Astrocyte (in vitro differentiated cells and primary cell): ENCODE measurements around the gene ARHGAP26. TPM values are rescaled to one million over a fixed set of nuclear protein-coding genes. Genes with fewer than 3 reads are reported as not detected.

ENCODE experiments used
- DNase-seq: peaks from one replicate; pipeline ENCODE4 v3.0.0-alpha.2; 2010; ENCODE audit warnings: low read depth
- FAIRE-seq: peaks from 2 replicates; lab custom pipeline; 2011; peaks lifted over from hg19 to GRCh38; lab: Jason Lieb, UNC
- H2AFZ ChIP-seq: 2 replicates; pipeline ENCODE4 v1.6.0; 2012; ENCODE audit warnings: low read depth, low read length, inconsistent platforms
- H3K27ac ChIP-seq: 2 replicates; pipeline ENCODE4 v1.5.1; 2011; ENCODE audit warnings: low read depth, low read length, inconsistent platforms
- H3K27me3 ChIP-seq: 2 replicates; pipeline ENCODE4 v1.6.0; 2011; ENCODE audit warnings: low read length, inconsistent platforms; ENCODE audit not compliant: insufficient read depth
- H3K36me3 ChIP-seq: 2 replicates; pipeline ENCODE4 v1.5.1; 2011; ENCODE audit warnings: low read length, inconsistent platforms; ENCODE audit not compliant: insufficient read depth
- H3K4me1 ChIP-seq: 2 replicates; pipeline ENCODE4 v1.5.1; 2011; ENCODE audit warnings: low read length, inconsistent platforms; ENCODE audit not compliant: insufficient read depth
- H3K4me2 ChIP-seq: 2 replicates; pipeline ENCODE4 v1.6.0; 2012; ENCODE audit warnings: low read length, inconsistent platforms
- H3K4me3 ChIP-seq: 2 replicates; pipeline ENCODE4 v1.5.1; 2011; ENCODE audit warnings: low read depth, mild to moderate bottlenecking, low read length, inconsistent platforms; ENCODE audit not compliant: insufficient read depth
- H3K79me2 ChIP-seq: 2 replicates; pipeline ENCODE4 v1.6.0; 2012; ENCODE audit warnings: mild to moderate bottlenecking, low read length, inconsistent platforms; ENCODE audit not compliant: insufficient read depth
- H3K9ac ChIP-seq: 2 replicates; pipeline ENCODE4 v1.6.0; 2012; ENCODE audit warnings: mild to moderate bottlenecking, low read length, inconsistent platforms
- H3K9me3 ChIP-seq: 2 replicates; pipeline ENCODE4 v1.5.1; 2012; ENCODE audit warnings: low read depth, mild to moderate bottlenecking, low read length, inconsistent platforms; ENCODE audit not compliant: insufficient read depth
- H4K20me1 ChIP-seq: 2 replicates; pipeline ENCODE4 v1.6.0; 2012; ENCODE audit warnings: low read length, inconsistent platforms; ENCODE audit not compliant: insufficient read depth
- H3K27ac Mint-ChIP-seq: one replicate; pipeline ENCODE4 v1.8.0; 2021; ENCODE audit warnings: mild to moderate bottlenecking, mixed read lengths; ENCODE audit not compliant: unreplicated experiment
- H3K27me3 Mint-ChIP-seq: one replicate; pipeline ENCODE4 v1.8.0; 2021; ENCODE audit warnings: low read depth, mixed read lengths; ENCODE audit not compliant: unreplicated experiment
- H3K36me3 Mint-ChIP-seq: one replicate; pipeline ENCODE4 v1.8.0; 2021; ENCODE audit warnings: low read depth, mixed read lengths; ENCODE audit not compliant: unreplicated experiment
- H3K4me1 Mint-ChIP-seq: one replicate; pipeline ENCODE4 v1.8.0; 2021; ENCODE audit warnings: low read depth, mixed read lengths; ENCODE audit not compliant: unreplicated experiment
- H3K4me3 Mint-ChIP-seq: one replicate; pipeline ENCODE4 v1.8.0; 2021; ENCODE audit warnings: mild to moderate bottlenecking, moderate library complexity, mixed read lengths; ENCODE audit not compliant: unreplicated experiment
- H3K9me3 Mint-ChIP-seq: one replicate; pipeline ENCODE4 v1.8.0; 2021; ENCODE audit warnings: mild to moderate bottlenecking, mixed read lengths; ENCODE audit not compliant: unreplicated experiment
- EZH2 ChIP-seq: IDR thresholded peaks from 2 replicates; pipeline ENCODE4 v1.6.1; 2012; ENCODE audit warnings: mild to moderate bottlenecking, low read length, inconsistent platforms; ENCODE audit not compliant: insufficient read depth
- total RNA-seq: library from RNA; stranded (reverse); gene quantifications from 2 replicates; pipeline ENCODE4 v1.2.1, GENCODE V29; 2021
- TF ChIP-seq, protein P1 (sequence below): IDR thresholded peaks from 2 replicates; pipeline ENCODE4 v1.5.1; 2011; ENCODE audit warnings: low read depth, mild to moderate bottlenecking, inconsistent platforms, low read length, moderate library complexity; ENCODE audit not compliant: insufficient read depth

The ARHGAP26 gene
- total RNA-seq, 1 donor from 2014 or later = 5.6 TPM

DNA sequence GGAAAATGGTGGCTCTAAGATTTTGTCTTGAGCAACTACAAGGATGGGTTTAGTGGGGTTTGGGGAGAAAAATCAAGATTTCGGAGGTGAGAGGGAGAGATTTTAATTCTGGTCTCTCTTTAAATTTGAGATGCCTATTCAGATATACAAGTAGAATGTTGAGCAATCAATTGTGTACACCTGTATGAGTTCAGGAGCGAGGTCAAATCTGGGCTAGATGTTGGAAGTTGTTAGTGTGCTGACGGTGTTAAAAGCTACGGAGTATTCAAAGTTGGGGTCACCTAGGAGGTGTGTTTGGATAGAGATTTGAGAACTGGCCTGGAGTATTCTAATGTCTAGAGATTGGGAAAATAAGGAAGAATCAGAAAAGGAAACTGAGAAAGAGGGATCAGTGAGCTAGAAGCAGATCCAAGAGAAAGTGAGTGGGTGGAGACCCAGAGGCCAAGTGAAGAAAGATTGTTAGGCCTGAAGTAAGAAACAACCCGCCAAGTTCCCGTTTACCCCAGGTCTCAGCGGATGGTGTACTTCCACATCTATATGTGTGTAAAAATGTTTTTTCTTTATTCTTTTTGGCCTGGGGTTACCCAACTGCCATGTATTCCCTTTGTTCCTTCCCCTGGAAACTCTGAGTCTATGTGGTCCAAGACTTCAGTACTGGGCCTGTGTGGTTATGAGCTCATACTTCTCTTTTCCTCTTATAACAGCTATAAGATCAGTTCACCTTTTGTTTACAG is 11.9 kb upstream of the ARHGAP26 start:
- H3K4me1 ChIP-seq = no peaks in the 10 kb centered on the region
- no peak overlapping the region for H2AFZ ChIP-seq
- no peaks in the 10 kb centered on the region for H3K36me3 ChIP-seq
- DNase-seq (no peak), FAIRE-seq (no peak)
- no peak overlapping the region for H3K4me3 ChIP-seq
- H3K27ac Mint-ChIP-seq = no peak overlapping the region
- peaks cover 4% of the 10 kb centered on the region for H3K9me3 Mint-ChIP-seq
- no peak overlapping the region for H3K4me2 ChIP-seq
- no peak for TF ChIP-seq EZH2
- TF ChIP-seq, protein P1, sequence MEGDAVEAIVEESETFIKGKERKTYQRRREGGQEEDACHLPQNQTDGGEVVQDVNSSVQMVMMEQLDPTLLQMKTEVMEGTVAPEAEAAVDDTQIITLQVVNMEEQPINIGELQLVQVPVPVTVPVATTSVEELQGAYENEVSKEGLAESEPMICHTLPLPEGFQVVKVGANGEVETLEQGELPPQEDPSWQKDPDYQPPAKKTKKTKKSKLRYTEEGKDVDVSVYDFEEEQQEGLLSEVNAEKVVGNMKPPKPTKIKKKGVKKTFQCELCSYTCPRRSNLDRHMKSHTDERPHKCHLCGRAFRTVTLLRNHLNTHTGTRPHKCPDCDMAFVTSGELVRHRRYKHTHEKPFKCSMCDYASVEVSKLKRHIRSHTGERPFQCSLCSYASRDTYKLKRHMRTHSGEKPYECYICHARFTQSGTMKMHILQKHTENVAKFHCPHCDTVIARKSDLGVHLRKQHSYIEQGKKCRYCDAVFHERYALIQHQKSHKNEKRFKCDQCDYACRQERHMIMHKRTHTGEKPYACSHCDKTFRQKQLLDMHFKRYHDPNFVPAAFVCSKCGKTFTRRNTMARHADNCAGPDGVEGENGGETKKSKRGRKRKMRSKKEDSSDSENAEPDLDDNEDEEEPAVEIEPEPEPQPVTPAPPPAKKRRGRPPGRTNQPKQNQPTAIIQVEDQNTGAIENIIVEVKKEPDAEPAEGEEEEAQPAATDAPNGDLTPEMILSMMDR = no peak
- no peak overlapping the region for H3K27ac ChIP-seq
- no peaks in the 10 kb centered on the region for H3K9me3 ChIP-seq
- H3K27me3 ChIP-seq = no peaks in the 10 kb centered on the region
- H3K36me3 Mint-ChIP-seq = no peaks in the 10 kb centered on the region
- H3K79me2 ChIP-seq = no peaks in the 10 kb centered on the region
- H4K20me1 ChIP-seq = no peaks in the 10 kb centered on the region
- no peak overlapping the region for H3K4me3 Mint-ChIP-seq
- peaks cover 13% of the 10 kb centered on the region for H3K27me3 Mint-ChIP-seq
- H3K9ac ChIP-seq = no peak overlapping the region
- H3K4me1 Mint-ChIP-seq = no peaks in the 10 kb centered on the region

- Mint-ChIP-seq H3K4me1 (no peaks in the 10 kb centered on the region), H3K4me3 (no peak overlapping the region), H3K27me3 (peaks cover 13% of the 10 kb centered on the region), H3K36me3 (no peaks in the 10 kb centered on the region), H3K27ac (no peak overlapping the region), H3K9me3 (peaks cover 4% of the 10 kb centered on the region)
- no peak for DNase-seq
- no peak for TF ChIP-seq EZH2
- TF ChIP-seq, protein P1 = no peak
- H4K20me1 ChIP-seq = no peaks in the 10 kb centered on the region
- H3K36me3 ChIP-seq = no peaks in the 10 kb centered on the region
- H3K4me1 ChIP-seq = no peaks in the 10 kb centered on the region
- no peak overlapping the region for H2AFZ ChIP-seq
- H3K79me2 ChIP-seq = no peaks in the 10 kb centered on the region
- H3K4me3 ChIP-seq = no peak overlapping the region
- H3K9ac ChIP-seq = no peak overlapping the region
- no peak overlapping the region for H3K27ac ChIP-seq
- FAIRE-seq = no peak
- H3K9me3 ChIP-seq = no peaks in the 10 kb centered on the region
- H3K27me3 ChIP-seq = no peaks in the 10 kb centered on the region
- H3K4me2 ChIP-seq = no peak overlapping the region
These were observed 11.4 kb upstream of the ARHGAP26 start for GRCh38 chr5:142758796-142759145.

DNA sequence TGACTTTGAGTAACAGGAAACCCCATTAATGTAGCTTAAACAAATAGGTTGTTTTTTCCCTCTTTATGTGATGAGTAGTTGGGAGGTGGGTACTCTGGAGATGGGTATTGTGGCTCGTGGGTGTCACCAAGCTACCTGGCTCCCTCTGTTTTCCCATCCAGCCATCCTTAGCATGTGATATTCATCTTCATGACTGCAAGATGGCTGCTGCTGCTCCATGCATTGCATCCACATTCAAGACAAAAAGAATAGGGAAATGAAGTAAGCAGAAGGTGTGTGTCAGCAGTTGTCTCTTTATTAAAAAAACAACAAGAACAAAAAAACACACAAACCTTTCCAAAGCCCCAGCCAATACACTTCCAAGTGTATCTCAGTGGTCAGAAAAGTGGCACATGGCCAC is 6.5 kb upstream of the ARHGAP26 start:
- Mint-ChIP-seq H3K4me3 (no peak overlapping the region), H3K27me3 (peaks cover 10% of the 10 kb centered on the region), H3K4me1 (no peaks in the 10 kb centered on the region), H3K27ac (no peak overlapping the region), H3K9me3 (no peaks in the 10 kb centered on the region), H3K36me3 (no peaks in the 10 kb centered on the region)
- Histone ChIP-seq H3K79me2 (no peaks in the 10 kb centered on the region), H3K9ac (no peak overlapping the region), H3K4me2 (no peak overlapping the region), H3K27me3 (no peaks in the 10 kb centered on the region), H4K20me1 (no peaks in the 10 kb centered on the region), H2AFZ (no peak overlapping the region), H3K36me3 (no peaks in the 10 kb centered on the region), H3K9me3 (no peaks in the 10 kb centered on the region), H3K4me1 (no peaks in the 10 kb centered on the region), H3K4me3 (no peak overlapping the region), H3K27ac (no peak overlapping the region)
- no peak for FAIRE-seq
- TF ChIP-seq, protein P1 = no peak
- no peak for TF ChIP-seq EZH2
- DNase-seq = no peak
